8988T (cell line): ENCODE data around the gene FNIP2.
"Not testable (repeated sequence)": the region's sequence is repeated elsewhere in the genome, so short reads cannot be mapped to it uniquely, and the experiment has no call there.

Experiments
- DNase-seq: peaks from one replicate; pipeline ENCODE4 v3.0.0; 2011

Gene FNIP2

GRCh38 chr4:158768555-158769174, at the start of gene FNIP2:
Gene FNIP2, plus strand, starts transcription at chr4:158769026. Its CDS starts 187 bp downstream, at chr4:158769213.
- peak; percentile 68 for DNase-seq

GRCh38 chr4:158721680-158722079, 47.1 kb upstream of the FNIP2 start:
- DNase-seq: no peak

- no peak for DNase-seq
Measured at GRCh38 chr4:158722291-158722916, 46.4 kb upstream of the FNIP2 start.

DNA sequence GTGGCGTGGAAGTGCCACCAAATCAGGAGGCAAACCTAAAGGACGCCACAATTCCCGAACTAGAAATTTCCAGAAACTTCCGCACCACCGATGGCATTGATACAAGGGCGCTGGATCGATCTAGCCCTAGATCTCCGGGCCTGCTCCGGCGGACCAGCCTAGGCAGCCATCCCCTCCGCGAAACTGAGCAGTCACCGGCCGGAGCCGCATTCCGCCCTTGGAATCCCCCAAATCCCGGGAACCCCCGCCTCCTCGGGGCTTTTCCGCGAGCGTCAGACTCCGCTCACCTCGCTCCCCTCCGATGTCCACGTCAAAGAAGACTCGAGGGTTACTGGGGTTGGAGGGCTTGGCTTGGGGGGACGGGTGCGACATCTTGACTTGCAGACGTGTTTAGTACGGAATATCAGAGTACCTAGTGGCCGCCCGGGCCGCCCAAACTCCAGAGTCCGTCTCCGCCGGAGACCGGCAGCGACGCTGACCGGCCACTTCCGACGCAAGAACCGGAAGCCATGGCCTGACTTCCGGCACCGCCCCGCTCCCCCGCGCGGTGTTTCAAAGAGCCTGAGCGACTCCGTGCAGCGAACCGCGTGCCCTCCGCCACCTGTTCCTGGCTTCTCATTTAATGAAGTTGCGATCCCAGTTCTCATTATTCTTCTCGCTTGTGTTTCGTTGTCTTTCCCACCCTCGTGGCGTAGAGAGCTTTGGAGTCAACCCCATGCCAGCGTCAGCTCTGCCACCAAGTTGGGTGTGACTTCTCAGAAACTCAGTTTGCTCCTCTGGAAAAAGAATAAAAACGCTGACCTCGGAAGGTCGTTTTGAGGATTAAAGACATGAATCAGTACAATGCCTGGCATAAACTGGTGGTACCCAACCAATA, 45.7 kb upstream of the FNIP2 start, which contains the start of gene PPID:
Gene PPID, minus strand, starts transcription at position 480 of the 877 bp plus-strand sequence. Its CDS starts 108 bp downstream, at position 372.
- peak; percentile 37 for DNase-seq

GRCh38 chr4:158724637-158725036, 44.2 kb upstream of the FNIP2 start:
- DNase-seq: no peak

GRCh38 chr4:158726633-158727032, 42.2 kb upstream of the FNIP2 start:
- no peak for DNase-seq

DNA sequence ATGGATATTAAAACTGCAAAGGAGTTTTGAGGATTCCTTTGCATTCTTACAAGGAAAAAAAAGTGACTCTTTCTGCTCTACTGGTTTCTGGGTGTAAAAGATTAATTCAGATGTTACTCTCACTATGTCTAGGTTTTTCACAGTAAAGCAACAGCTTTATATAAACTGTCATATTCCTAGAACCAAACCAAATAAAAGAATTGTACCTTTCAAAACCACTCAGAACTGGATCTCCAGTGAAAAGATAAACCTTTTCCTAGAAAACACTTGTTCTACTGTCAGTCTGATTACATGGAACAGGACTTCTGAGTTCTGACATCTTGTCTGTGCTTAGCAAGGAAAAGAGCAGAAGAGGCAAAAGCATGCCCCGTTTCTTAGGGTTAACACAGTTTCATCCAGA, 40.6 kb upstream of the FNIP2 start:
- no peak for DNase-seq

GRCh38 chr4:158729716-158730559, 38.9 kb upstream of the FNIP2 start:
- peak; percentile 23 for DNase-seq

DNA sequence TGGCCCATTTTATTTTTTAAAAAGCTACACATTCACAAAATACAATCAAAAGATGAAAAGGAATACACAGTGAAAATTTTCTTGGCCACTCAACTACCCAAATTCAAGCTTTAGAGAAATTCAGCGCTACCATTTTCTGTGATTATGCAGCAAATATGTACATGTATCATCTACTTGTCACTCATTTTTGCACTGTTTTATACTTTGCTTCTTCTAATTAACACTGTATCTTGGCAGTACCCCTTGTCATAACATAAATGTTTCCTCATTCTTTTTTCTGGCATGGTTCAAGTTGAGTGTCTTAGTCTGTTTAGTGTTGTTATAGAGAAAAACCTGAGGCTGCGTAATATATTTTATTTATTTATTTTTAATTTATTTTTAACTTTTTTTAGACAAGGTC, 30.0 kb upstream of the FNIP2 start:
- no peak for DNase-seq

- DNase-seq: no peak
Measured at GRCh38 chr4:158739600-158739999, 29.2 kb upstream of the FNIP2 start.

DNA sequence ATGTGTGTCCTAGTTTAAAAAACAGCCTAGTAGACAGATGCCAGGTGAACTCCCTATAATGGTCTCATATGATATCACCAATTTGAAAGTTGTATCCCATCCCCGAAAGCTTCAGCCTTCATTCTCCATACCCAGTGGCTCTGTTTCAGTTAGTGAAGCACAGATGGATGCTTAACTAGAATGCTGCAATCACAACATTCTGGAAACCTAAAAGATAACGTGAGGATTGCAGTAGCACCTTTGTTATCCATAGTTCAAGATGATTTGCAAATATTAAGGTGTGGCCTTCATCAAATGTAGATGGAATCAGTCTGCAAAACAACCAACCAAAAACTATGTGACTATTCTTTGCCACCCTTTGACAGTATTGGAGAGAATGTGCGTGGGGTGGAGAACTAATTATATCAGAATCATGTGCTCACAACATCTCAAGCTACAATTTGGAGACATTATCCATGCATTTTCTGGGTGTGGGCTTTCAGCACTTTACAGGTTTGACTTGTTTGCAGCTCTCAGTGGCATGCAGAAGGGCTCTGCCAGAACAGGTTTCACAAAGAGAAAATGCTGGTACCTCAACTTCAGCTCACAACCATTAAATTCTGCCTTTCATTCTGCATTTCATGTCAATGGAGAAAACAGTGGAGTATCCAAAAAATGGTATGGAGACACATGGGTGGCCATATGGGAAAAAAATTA, 27.4 kb upstream of the FNIP2 start:
- no peak for DNase-seq

GRCh38 chr4:158746537-158746936, 22.3 kb upstream of the FNIP2 start:
- DNase-seq: not testable (repeated sequence)

DNA sequence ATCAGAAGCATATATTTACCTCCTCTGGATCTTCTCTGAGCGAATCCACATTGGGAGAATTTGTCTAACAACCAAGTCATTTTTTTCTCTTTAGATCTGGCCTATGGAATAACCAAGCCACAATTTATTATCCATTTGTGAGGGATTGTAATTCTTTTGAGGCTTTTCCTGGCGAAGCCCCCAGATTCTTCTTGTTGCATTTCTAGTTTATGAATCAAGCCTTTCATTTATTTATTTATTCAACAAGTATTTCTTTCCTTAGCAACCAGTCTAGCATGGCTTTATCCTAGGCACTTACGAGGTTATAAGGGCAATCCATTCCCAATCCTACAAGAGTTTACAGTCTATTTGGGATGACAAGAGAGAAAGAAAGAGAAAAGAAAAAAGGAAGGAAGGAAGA, 18.4 kb upstream of the FNIP2 start:
- no peak for DNase-seq

DNA sequence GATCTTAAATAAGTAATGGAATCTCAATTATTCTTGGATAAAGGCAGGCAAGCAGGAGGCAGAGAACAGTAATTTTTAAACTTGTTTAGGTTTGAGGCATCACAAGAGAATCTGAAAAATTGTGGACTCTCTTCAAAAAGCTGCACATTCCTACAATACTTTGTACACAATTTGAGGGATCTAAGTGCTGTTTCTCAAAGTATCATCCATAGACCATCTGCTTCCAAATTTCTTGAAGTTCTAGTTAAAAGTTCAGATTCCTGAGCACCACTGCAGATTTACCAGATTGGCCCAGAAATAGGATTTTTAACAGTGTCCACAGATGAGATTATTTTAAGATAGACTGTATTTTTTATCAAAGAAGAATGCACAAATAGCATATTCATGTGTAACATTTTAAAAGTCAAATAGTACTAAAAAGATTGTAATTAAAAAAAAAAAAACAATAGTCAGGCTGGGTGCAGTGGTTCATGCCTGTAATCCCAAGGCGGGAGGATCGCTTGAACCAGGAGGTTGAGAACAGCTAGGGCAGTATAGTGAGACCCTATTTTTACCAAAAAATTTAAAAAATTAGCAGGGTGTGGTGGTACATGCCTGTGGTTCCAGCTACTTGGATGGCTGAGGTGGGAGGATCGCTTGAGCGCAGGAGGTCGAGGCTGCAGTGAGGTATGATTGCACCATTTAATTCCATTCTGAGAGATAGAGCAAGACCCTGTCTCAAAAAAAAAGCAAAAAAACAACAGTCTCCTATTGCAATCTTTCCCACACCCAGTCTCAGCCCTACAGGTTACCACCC, 14.2 kb upstream of the FNIP2 start:
- no peak for DNase-seq

GRCh38 chr4:158755819-158756218, 13.0 kb upstream of the FNIP2 start:
- DNase-seq: not testable (repeated sequence)

DNA sequence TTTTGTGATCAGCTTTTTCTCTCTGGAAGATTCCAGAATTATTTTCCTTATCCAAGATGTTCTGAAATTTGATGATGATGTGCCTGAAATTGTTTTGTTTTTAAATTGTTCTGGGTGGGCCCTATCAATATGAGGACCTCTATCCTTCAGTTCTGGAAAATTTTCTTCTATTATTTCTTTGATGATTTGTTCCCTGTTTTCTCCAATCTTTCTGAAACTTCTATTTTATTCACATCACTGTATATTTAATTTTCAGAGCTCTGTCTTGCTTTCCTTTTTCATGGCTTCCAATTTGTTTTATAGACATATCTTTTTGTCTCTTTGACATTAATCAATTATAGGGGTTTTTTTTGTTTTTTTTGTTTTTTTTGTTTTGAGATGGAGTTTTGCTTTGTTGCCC, 12.2 kb upstream of the FNIP2 start:
- no peak for DNase-seq

DNA sequence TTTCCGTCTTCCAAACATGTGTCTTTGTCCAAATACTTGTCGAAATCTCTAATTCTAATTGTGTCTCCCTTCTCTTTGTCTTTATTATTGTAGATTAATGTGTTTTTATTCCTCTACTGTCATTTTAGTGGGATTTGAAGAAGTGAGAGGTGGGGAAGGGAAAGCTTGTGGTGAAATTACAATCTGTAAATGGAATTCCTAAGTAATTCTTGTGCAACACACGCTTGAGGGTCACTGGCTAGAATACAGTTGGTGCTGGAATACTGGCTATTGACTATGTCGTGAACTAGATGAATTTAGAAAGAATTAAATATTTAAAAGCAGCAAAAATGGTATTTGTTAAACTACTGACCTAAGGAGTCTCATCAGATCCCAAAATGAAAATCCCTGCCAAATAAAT, 10.7 kb upstream of the FNIP2 start:
- DNase-seq: no peak

GRCh38 chr4:158758703-158759102, 10.1 kb upstream of the FNIP2 start:
- DNase-seq: no peak

- DNase-seq: not testable (repeated sequence)
Measured at GRCh38 chr4:158759539-158759938, 9.3 kb upstream of the FNIP2 start.

GRCh38 chr4:158760866-158761265, 8.0 kb upstream of the FNIP2 start:
- no peak for DNase-seq

GRCh38 chr4:158762553-158762952, 6.3 kb upstream of the FNIP2 start:
- DNase-seq: no peak
